Mesenchymal stem cell (in vitro differentiated cells and primary cell): Measurements from ENCODE around the gene ZNF407.

Experiments used
- DNase-seq: peaks from one replicate; pipeline ENCODE4 v3.0.0-alpha.2; 2013
- H2AFZ ChIP-seq: one replicate; pipeline ENCODE4 v1.6.1; 2013; ENCODE audit warnings: low read depth, mild to moderate bottlenecking, control low read depth, inconsistent platforms, low read length, moderate library complexity
- H2AK5ac ChIP-seq: 2 replicates; pipeline ENCODE4 v1.6.1; 2013; ENCODE audit warnings: low read length, moderate library complexity, mild to moderate bottlenecking, inconsistent platforms; ENCODE audit not compliant: severe bottlenecking
- H2BK120ac ChIP-seq: one replicate; pipeline ENCODE4 v1.6.1; 2013; ENCODE audit warnings: low read depth, mild to moderate bottlenecking, inconsistent platforms, low read length, moderate library complexity
- H2BK12ac ChIP-seq, 2 experiments: one replicate each; pipeline ENCODE4 v1.6.1; 2013; ENCODE audit warnings: inconsistent platforms in 2 of 2, low read length in 2 of 2, mild to moderate bottlenecking in 2 of 2, moderate library complexity in 2 of 2, control low read depth in 1 of 2
- H2BK15ac ChIP-seq: one replicate; pipeline ENCODE4 v1.6.1; 2013; ENCODE audit warnings: mild to moderate bottlenecking, low read depth, inconsistent platforms; ENCODE audit not compliant: poor library complexity, severe bottlenecking
- H2BK5ac ChIP-seq: 2 replicates; pipeline ENCODE4 v1.6.1; 2013; ENCODE audit warnings: low read depth, mild to moderate bottlenecking, low read length, control low read depth, inconsistent platforms; ENCODE audit not compliant: poor library complexity, severe bottlenecking
- H3K14ac ChIP-seq, 2 experiments: one replicate each; pipeline ENCODE4 v1.6.1; 2013; ENCODE audit warnings: inconsistent platforms in 2 of 2, low read length in 2 of 2, control low read depth in 1 of 2, mild to moderate bottlenecking in 1 of 2, moderate library complexity in 1 of 2
- H3K18ac ChIP-seq, 2 experiments: one replicate each; pipeline ENCODE4 v1.6.1; 2013; ENCODE audit warnings: inconsistent platforms in 2 of 2, low read length in 2 of 2, control low read depth in 1 of 2, low read depth in 1 of 2, mild to moderate bottlenecking in 1 of 2
- H3K23ac ChIP-seq, 2 experiments: one replicate each; pipeline ENCODE4 v1.6.1; 2013; ENCODE audit warnings: inconsistent platforms in 2 of 2, low read length in 2 of 2, mild to moderate bottlenecking in 2 of 2, moderate library complexity in 2 of 2, control low read depth in 1 of 2
- H3K27ac ChIP-seq: 2 replicates; pipeline ENCODE4 v1.5.1; 2013; ENCODE audit warnings: mild to moderate bottlenecking, moderate library complexity, low read length, control low read depth, inconsistent platforms; ENCODE audit not compliant: poor library complexity, severe bottlenecking
- H3K27me3 ChIP-seq, 2 experiments: 2 replicates each; pipeline versions ENCODE4 v1.6.1 to v1.7.0; 2013; ENCODE audit warnings: low read length in 2 of 2, mild to moderate bottlenecking in 2 of 2, moderate library complexity in 2 of 2, control low read depth in 1 of 2, inconsistent platforms in 1 of 2; ENCODE audit not compliant: control insufficient read depth in 1 of 2, insufficient read depth in 1 of 2
- H3K36me3 ChIP-seq, 2 experiments: 2 replicates each; pipeline versions ENCODE4 v1.6.1 to v1.7.0; 2013; ENCODE audit warnings: low read length in 2 of 2, control low read depth in 1 of 2, inconsistent platforms in 1 of 2, low read depth in 1 of 2, mild to moderate bottlenecking in 1 of 2; ENCODE audit not compliant: insufficient read depth in 2 of 2, control insufficient read depth in 1 of 2
- H3K4ac ChIP-seq, 2 experiments: one replicate each; pipeline ENCODE4 v1.6.1; 2013; ENCODE audit warnings: inconsistent platforms in 2 of 2, low read length in 2 of 2, mild to moderate bottlenecking in 2 of 2, moderate library complexity in 2 of 2, control low read depth in 1 of 2, low read depth in 1 of 2
- H3K4me1 ChIP-seq: 2 replicates; pipeline ENCODE4 v1.6.1; 2013; ENCODE audit warnings: low read depth, low read length, control low read depth; ENCODE audit not compliant: control insufficient read depth, insufficient read depth
- H3K4me2 ChIP-seq: 2 replicates; pipeline ENCODE4 v1.6.1; 2013; ENCODE audit warnings: low read length, mild to moderate bottlenecking, inconsistent platforms; ENCODE audit not compliant: poor library complexity, severe bottlenecking
- H3K4me3 ChIP-seq, 2 experiments: 2 replicates each; pipeline versions ENCODE4 v1.5.1 to v1.7.0; 2013; ENCODE audit warnings: low read length in 2 of 2, mild to moderate bottlenecking in 2 of 2, control low read depth in 1 of 2, low read depth in 1 of 2; ENCODE audit not compliant: insufficient read depth in 1 of 2
- H3K79me1 ChIP-seq: replicated peaks from 2 replicates; pipeline ENCODE4 v1.6.1; 2013; ENCODE audit warnings: mild to moderate bottlenecking, control low read depth, low read length, inconsistent platforms; ENCODE audit not compliant: poor library complexity, severe bottlenecking
- H3K9ac ChIP-seq: 2 replicates; pipeline ENCODE4 v1.7.0; 2013; ENCODE audit warnings: mild to moderate bottlenecking, low read length, moderate library complexity
- H3K9me3 ChIP-seq: 2 replicates; pipeline ENCODE4 v1.7.0; 2013; ENCODE audit warnings: mild to moderate bottlenecking, low read length; ENCODE audit not compliant: control insufficient read depth
- H4K8ac ChIP-seq: one replicate; pipeline ENCODE4 v1.6.1; 2013; ENCODE audit warnings: inconsistent platforms, mild to moderate bottlenecking, low read length, moderate library complexity
- H4K91ac ChIP-seq: one replicate; pipeline ENCODE4 v1.6.1; 2013; ENCODE audit warnings: mild to moderate bottlenecking, low read length, inconsistent platforms
- WGBS: methylation state at CpG from one replicate; pipeline ENCODE4 v1.1.7; 2013; ENCODE audit warnings: mixed read lengths; 5-methylcytosine and 5-hydroxymethylcytosine counted together

Gene ZNF407

DNA sequence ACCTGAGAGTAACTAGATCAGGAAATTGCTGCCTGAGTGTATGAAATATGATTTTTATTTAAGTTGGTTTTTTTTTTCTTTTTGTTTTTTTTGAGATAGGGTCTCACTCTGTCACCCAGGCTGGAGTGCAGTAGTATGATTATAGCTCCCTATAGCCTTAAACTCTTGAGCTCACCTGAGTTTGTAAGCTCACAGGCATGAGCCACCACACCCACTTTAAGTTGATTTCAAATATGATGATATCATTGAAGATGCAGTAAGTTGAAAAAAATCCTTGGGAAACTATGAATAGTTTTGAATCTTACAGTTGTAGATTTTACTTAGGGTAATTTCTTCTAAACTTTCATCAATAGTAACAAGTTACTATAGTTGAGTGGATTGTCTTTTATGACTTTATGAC lies 234.7 kb downstream of the ZNF407 start:
- Histone ChIP-seq H3K4me3 (no peak overlapping the region), H3K4me2 (no peak overlapping the region), H2AK5ac (no peak overlapping the region), H3K4ac (no peak overlapping the region), H4K91ac (no peak overlapping the region), H3K36me3 (peaks cover 0 to 3% of the 10 kb centered on the region in 2 experiments), H3K18ac (no peak overlapping the region), H2BK15ac (no peak overlapping the region), H2BK120ac (no peak overlapping the region), H3K4me1 (peaks cover 10% of the 10 kb centered on the region), H3K27ac (no peak overlapping the region), H3K9ac (no peak overlapping the region), H3K9me3 (no peaks in the 10 kb centered on the region), H2BK5ac (no peak overlapping the region), H3K14ac (no peak overlapping the region), H3K23ac (no peak overlapping the region), H2AFZ (no peak overlapping the region), H4K8ac (no peak overlapping the region), H3K27me3 (no peaks in the 10 kb centered on the region), H3K79me1 (peaks cover 8% of the 10 kb centered on the region), H2BK12ac (no peak overlapping the region)
- DNase-seq = no peak

GRCh38 chr18:74832999-74833398 lies 235.3 kb downstream of the ZNF407 start:
- H2BK15ac ChIP-seq = no peak overlapping the region
- no peak overlapping the region for H2BK12ac ChIP-seq
- no peak overlapping the region for H3K23ac ChIP-seq
- H3K4me1 ChIP-seq = peaks cover 10% of the 10 kb centered on the region
- H3K14ac ChIP-seq = no peak overlapping the region
- no peak for DNase-seq
- no peak overlapping the region for H3K4me3 ChIP-seq
- 100% methylated on average over 1 of the region's 1 CpG for WGBS
- peaks cover 7% of the 10 kb centered on the region for H3K79me1 ChIP-seq
- H2AFZ ChIP-seq = no peak overlapping the region
- no peak overlapping the region for H3K4ac ChIP-seq
- H3K27me3 ChIP-seq = no peaks in the 10 kb centered on the region
- H2BK120ac ChIP-seq = no peak overlapping the region
- no peak overlapping the region for H3K27ac ChIP-seq
- H3K36me3 ChIP-seq = peaks cover 0 to 3% of the 10 kb centered on the region in 2 experiments
- no peaks in the 10 kb centered on the region for H3K9me3 ChIP-seq
- H3K9ac ChIP-seq = no peak overlapping the region
- H2AK5ac ChIP-seq = no peak overlapping the region
- H3K18ac ChIP-seq = no peak overlapping the region
- no peak overlapping the region for H2BK5ac ChIP-seq
- no peak overlapping the region for H4K91ac ChIP-seq
- no peak overlapping the region for H4K8ac ChIP-seq
- no peak overlapping the region for H3K4me2 ChIP-seq

DNA sequence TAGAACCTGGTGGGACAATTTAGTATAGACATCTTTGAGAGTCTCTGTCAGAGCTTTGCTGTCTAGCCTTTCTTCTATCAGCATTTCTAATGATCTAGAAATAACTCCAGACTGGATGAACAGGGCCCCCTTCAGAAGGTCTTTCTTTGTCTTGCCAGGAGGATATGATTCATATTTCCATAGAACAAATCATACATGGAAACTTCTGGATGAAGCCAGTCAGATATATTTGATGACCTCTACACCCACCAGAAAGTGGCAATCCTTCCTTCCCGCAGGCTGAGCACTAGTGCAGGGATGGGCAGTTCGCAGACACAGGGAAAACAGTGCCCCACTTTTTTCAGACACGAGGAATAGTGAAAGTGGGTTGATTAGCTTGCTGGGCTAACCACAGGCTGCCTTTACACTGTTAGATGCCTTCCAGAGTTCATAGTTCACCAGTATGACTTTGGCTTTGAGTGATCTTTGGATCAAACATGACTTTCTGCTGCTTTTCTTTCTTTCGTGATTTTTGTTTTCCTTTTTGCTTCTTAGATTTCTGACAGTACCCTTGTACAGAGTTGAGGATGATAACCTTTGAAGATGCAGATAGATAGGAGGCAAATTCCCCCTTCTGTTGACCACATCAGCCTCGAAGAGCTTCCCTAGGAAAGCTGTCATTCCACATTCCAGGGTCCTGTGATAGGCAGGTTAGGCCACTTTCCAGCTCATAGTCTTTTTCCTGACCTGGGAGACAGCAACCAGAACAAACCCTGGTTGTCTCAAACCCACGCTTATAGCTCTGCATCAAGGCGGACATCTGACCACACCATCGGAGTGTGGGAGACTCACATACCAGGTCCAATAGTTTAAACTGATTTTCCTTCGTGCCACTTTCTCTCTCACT lies 237.0 kb downstream of the ZNF407 start:
- Histone ChIP-seq H3K27me3 (no peaks in the 10 kb centered on the region), H3K23ac (no peak overlapping the region), H3K4me1 (peaks cover 10% of the 10 kb centered on the region), H3K79me1 (peaks cover 5% of the 10 kb centered on the region), H3K27ac (no peak overlapping the region), H3K36me3 (peaks cover 3 to 4% of the 10 kb centered on the region in 2 experiments), H2BK12ac (no peak overlapping the region), H3K4me2 (no peak overlapping the region), H3K4me3 (no peak overlapping the region), H2AFZ (no peak overlapping the region), H3K14ac (no peak overlapping the region), H4K8ac (no peak overlapping the region), H3K9me3 (no peaks in the 10 kb centered on the region), H2BK5ac (no peak overlapping the region), H3K4ac (no peak overlapping the region), H2BK120ac (no peak overlapping the region), H4K91ac (no peak overlapping the region), H3K9ac (no peak overlapping the region), H3K18ac (no peak overlapping the region), H2BK15ac (no peak overlapping the region), H2AK5ac (no peak overlapping the region)
- no peak for DNase-seq
- 95% methylated on average over 9 of the region's 9 CpGs for WGBS

- no peak overlapping the region for H3K4me3 ChIP-seq
Measured at GRCh38 chr18:74836296-74837139, 238.8 kb downstream of the ZNF407 start.

More at GRCh38 chr18:74836296-74837139, 238.8 kb downstream of the ZNF407 start:
- H3K79me1 ChIP-seq = peaks cover 7% of the 10 kb centered on the region
- H3K18ac ChIP-seq = no peak overlapping the region
- 77% methylated on average over 8 of the region's 8 CpGs for WGBS
- peak; percentile 18 for DNase-seq
- no peak overlapping the region for H2BK15ac ChIP-seq
- H3K14ac ChIP-seq = no peak overlapping the region
- H3K27me3 ChIP-seq = no peaks in the 10 kb centered on the region
- H3K36me3 ChIP-seq = peaks cover 3 to 4% of the 10 kb centered on the region in 2 experiments
- no peak overlapping the region for H2BK12ac ChIP-seq
- no peak overlapping the region for H3K4me2 ChIP-seq
- H3K4me1 ChIP-seq = peaks cover 15% of the 10 kb centered on the region
- H3K23ac ChIP-seq = peak overlapping the region in 1 of 2 experiments; percentile 97
- no peak overlapping the region for H2AK5ac ChIP-seq
- H2BK5ac ChIP-seq = no peak overlapping the region
- H3K9ac ChIP-seq = no peak overlapping the region
- no peak overlapping the region for H3K4ac ChIP-seq
- H2BK120ac ChIP-seq = no peak overlapping the region
- no peaks in the 10 kb centered on the region for H3K9me3 ChIP-seq
- H4K8ac ChIP-seq = peak overlapping the region; percentile 9
- H2AFZ ChIP-seq = no peak overlapping the region
- H4K91ac ChIP-seq = no peak overlapping the region
- no peak overlapping the region for H3K27ac ChIP-seq
